Stimulated activated CD4-positive, alpha-beta T cell treated with anti-CD3 and anti-CD28 coated beads, Interleukin-1b, Interleukin-23, amount 100 ng/mL, for 4 hours (primary cell): ENCODE data around the gene FGFR4.

Experiments
- DNase-seq, 2 donors: peaks; one replicate each; pipeline ENCODE4 v3.0.0-alpha.2; 2020; ENCODE audit warnings: low read depth in 2 of 2

FGFR4 gene

DNA sequence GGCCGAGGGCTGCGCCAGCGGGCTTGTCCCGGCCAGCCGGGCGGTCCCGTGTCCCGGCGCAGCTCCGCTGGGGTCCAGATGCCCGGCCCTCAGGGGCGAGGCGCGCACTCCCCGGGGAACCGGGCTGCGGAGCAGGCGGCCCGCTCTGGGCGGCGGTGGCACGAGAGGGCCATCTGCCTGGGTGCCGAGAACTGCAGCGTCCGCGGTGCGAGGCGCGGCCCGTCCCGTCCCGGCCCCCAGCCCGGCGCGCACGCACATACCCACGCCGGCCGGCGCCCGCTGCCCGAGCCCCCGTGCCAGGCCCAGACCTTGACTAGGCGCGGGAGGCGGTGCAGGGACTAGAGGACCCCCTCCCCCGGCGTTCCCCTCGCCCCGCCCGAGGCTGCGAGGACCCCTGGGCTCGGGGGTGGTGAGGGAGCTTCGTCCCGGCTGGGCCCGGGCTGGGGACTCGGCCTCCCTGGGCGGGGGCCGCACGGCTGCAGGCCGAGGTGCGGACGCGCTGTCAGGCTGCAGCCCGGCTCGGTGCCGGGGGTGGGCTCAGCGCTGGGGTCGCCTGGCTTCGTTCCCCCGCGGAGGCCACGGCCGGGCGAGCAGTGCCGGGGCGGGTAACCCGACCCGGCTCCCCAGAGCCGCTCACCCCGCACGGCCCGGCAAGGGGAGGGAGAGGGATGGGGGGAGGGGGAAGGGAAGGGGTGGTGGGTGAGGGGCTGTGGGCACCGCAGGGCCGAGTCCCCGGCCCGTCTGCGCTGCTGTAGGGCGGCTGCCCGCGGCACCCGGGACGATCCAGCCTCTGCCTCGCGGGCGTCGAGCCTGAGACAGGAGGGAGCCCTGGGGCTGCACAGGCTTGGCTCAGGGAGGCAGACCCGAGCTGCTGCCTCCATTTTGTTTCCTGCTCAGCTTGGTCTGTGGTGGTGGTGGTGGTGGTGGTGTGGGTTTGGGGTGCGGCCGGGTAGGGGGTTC lies 45.7 kb downstream of the FGFR4 start:
- DNase-seq, result no peak

- peak; percentile 88 to 91 for DNase-seq
These were observed 46.6 kb downstream of the FGFR4 start, which contains the start of gene NSD1 for GRCh38 chr5:177133096-177133852. Gene NSD1, plus strand, starts transcription at chr5:177133773. Its CDS starts 1,331 bp downstream, at chr5:177135104.

GRCh38 chr5:177133853-177134696 lies 47.4 kb downstream of the FGFR4 start:
- DNase-seq, result peak in 1 of 2 donors; percentile 37

DNA sequence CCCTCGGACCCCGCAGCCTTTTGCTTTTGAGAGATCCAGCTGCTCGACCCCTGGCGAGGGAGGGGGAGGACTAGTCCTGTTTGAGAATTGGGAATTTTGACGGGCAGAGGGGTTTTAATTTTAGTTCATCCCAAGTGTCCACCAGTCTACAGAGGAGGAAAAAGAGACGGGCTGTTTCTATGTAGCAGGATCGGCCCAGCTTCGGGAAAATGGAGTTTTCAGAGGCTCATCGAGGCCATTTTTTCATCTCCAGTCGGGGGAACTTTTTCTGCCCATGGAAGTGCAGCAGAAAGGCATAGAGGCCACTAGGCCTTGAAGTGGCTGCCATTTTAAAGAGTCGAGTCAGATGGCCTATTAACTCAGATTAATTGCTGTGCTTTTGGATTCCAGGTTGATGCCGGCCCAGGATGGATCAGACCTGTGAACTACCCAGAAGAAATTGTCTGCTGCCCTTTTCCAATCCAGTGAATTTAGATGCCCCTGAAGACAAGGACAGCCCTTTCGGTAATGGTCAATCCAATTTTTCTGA lies 48.0 kb downstream of the FGFR4 start:
- DNase-seq, result no peak

GRCh38 chr5:177140312-177140711 lies 53.6 kb downstream of the FGFR4 start:
- DNase-seq, result no peak

GRCh38 chr5:177141496-177141895 lies 54.8 kb downstream of the FGFR4 start:
- DNase-seq, result no peak

- DNase-seq, result no peak
These were observed 55.4 kb downstream of the FGFR4 start for GRCh38 chr5:177142098-177142611.

GRCh38 chr5:177142778-177143177 lies 56.1 kb downstream of the FGFR4 start:
- no peak for DNase-seq

DNA sequence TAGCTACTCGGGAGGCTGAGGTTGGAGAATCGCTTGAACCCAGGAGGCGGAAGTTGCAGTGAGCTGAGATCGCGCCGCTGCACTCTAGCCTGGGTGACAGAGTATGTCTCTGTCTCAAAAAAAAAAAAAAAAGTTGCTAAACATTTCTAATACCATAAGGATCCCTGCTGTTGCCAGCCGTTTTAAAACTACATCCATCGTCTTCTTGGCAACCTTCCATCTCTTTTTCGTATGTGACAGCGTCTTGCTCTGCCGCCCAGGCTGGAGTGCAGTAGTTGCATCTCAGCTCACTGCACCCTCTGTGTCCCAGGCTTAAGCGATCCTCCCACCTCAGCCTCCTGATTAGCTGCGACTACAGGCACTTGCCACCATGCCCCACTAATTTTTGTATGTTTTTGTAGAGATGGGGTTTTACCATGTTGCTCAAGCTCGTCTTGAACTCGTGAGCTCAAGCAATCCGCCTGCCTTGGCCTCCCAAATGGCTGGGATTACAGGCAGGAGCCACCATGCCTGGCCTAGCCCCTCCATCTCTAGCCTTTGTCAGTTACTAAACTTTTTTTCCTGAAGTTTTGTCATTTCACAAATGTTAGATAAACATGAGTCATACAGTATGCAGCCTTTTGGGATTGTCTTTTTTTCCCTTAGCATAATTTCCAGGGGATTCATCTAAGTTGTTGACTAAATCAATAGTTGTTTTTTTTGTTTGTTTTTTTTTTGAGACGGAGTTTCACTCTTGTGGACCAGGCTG lies 60.4 kb downstream of the FGFR4 start:
- DNase-seq, result no peak
